Activated CD4-positive, alpha-beta T cell treated with anti-CD3 and anti-CD28 coated beads, Interleukin-2, Interleukin-4, amounts not matched to agents 100 ng/mL and 50 ng/mL, durations not matched to agents 16 hours and 8 hours (primary cell): Measurements from ENCODE around the gene SPTBN1.

Experiments used
- DNase-seq: peaks from one replicate; pipeline ENCODE4 v3.0.0-alpha.2; 2020; ENCODE audit warnings: low spot score

The SPTBN1 gene

GRCh38 chr2:54591551-54591950 is 135.4 kb downstream of the SPTBN1 start:
- no peak for DNase-seq

- no peak for DNase-seq
Measured at GRCh38 chr2:54593249-54593648, 137.1 kb downstream of the SPTBN1 start.

- DNase-seq: no peak
Measured at GRCh38 chr2:54594048-54594447, 137.9 kb downstream of the SPTBN1 start.

GRCh38 chr2:54595161-54595803 is 139.2 kb downstream of the SPTBN1 start:
- no peak for DNase-seq

DNA sequence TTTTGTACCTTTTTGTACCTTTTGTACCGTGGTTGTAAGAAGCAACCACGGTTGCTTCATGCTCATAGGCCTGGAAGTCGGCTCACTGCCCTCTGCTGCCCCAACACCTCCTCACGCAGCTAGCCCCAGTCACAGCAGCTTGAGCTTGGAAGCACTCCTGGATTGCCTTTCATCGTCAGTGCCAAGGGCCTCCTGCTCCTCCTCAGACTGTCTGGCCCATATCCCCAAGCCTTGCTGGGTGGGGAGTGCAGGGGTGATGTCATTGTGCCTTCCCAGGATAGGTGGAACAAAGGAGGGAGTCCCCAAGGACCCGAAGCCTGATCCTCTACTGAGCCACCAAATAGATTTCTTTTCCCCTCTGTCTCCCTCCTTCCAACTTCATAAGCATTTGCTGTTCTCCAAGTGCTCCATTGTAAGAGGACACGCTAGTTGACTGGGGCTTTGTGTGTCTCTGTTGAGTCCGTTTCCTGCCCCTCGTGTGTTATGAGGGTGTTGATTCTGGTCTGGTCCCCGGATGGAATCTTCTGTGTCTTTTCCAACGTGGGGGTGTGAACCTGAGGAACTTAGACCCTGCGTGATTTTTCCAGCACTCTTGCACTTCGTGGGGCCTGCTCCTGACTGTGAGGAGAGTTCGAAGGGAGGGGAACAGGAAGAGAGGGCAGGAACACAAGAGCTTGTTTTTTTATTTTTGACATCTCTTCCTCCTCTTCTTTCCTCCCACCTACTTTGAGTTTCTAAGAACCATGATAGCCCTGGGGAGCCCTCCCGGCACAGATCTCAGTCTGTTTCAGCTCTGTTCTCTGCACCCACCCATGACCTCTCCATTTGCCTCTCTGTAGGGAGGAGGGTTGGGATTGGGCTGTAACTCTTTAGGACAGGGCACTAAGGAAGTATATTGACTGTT is 140.1 kb downstream of the SPTBN1 start:
- DNase-seq: no peak

DNA sequence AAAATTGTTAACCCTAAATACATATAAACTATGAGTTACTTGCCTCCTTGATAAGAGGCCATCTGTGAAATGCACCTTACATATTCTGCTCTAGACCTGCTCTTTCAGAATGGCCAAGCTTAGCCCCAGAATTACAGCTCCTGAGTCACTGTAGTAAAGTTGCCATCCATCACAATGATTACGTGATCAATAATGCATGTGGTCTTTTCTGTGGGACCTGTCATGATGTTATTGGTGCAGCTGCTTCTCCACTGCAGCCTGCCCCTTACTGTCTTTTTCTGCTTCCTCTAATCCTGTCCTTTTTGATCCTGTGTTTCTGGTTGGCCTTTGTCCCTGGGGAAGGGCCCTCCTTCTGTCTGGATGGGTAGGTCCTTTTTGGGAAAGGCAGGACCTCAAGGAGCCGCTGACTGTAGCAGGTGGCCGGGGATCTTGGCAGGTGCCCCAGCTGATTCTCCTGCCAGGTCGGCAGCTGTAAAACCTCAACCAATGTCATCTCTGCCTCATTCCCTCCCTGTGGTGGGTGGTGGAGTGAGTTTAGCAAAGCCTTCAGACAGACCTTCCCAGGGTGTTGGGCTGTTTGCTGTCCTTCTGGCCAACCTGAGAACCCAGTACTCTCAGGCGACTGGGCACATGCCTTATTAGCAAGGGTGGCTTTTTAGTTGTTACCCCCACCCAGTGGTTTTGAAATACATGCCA is 141.2 kb downstream of the SPTBN1 start:
- no peak for DNase-seq

GRCh38 chr2:54598347-54599325 is 142.5 kb downstream of the SPTBN1 start:
- no peak for DNase-seq

DNA sequence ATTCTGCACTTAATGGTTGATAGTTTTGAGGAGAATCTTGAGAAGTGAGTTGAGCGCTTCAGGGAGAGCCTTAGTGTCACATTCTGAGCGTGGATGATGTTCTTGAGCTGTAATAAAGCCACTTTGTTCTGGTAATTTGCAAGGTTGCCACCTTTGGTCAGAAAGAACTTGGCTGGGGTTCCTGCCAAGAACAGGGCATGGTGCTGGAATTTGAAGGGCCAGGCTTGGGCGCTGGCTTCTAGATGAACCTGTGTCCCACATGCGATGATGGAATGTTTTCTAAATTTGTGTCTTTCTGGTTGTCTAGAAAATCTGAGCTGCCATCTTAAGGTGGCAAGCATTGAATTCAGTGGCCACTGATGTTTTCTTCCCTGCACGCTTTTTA is 143.2 kb downstream of the SPTBN1 start:
- DNase-seq: no peak

DNA sequence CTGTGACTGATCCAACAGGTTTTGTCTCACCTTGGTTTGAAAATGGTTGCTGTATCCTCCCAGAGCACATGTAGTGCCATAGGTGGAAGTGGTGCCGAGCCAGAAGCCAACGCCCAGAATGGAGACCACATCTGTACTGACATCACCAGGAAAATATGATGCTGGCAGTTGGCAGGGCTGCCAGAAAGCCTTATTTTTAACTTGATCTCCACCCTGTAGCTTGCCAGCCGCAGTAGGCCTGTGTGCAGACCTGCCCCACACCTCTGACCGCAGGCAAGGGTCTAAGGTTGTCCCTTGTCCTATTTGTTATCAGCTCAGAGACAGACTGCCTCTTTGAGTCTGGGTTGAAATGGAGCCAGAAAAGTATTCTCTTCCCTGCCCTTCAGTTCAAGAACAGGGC is 143.8 kb downstream of the SPTBN1 start:
- DNase-seq: no peak

- DNase-seq: no peak
Measured at GRCh38 chr2:54601339-54601738, 145.2 kb downstream of the SPTBN1 start.

DNA sequence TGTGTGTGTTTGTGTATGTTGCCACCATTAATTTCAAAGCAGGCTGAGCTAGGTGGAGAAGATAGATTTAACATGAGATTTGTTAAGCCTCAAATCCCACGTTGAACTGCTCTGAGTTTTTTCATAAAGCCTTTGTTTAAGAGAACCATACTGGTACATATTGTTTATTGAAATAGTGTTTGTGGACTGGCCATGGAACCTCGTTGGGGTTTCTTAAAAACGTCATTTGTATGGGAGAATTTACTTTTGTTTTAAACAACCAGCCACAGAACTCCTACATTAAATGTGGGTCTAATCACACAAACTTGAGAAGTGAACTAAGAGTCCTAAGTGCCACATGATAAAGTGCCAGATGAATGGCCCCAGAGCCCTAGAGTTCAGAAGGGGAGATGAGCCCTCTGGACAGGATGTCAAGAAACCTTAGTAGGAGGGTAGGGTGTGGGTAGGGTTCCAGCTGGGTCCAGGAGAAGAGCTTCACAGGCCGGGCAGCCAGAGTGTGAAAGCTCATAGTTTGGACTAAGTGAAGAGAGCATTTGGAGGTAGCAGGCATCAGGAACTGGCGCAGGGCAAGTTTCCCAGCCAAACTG is 146.7 kb downstream of the SPTBN1 start:
- DNase-seq: no peak

- DNase-seq: no peak
Measured at GRCh38 chr2:54603357-54603756, 147.2 kb downstream of the SPTBN1 start.

DNA sequence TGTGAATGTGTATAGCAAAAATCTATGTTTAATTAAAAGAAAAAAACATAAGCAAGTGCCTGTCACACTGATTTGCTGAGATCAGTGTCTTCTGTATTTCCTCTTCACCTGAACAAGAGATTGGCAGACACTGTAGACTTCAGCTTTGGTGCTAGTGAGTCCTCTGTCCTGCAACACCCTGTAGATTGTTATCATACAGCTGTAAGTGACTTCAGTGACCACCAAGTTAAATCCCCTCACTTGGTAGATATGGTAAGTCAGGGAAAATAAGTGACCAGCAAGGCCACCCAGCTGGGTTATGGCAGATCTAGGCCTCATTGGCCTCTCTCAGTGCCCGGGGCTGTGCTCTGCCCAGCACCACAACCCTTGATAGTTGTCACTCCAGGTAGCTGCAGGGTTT is 147.7 kb downstream of the SPTBN1 start:
- DNase-seq: no peak

DNA sequence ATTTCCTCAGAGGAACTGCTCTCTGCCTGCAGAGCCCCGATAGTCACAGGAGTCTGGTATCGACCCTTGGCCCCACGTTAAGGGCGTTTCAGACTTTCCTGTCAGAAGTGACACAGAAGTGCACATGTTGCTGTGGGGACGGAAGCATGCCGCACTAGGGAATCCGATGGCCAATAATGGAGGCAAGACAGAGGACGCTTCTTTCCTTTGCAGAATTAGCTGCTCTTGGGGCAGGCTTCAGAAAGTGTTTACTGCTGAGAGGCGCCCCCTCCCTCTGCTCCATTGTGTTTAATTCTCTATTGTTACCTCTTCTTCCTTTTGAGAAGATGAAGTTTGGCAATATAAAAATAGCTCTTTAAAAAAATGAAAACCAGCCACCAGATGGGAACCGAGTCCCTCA is 148.7 kb downstream of the SPTBN1 start:
- no peak for DNase-seq

DNA sequence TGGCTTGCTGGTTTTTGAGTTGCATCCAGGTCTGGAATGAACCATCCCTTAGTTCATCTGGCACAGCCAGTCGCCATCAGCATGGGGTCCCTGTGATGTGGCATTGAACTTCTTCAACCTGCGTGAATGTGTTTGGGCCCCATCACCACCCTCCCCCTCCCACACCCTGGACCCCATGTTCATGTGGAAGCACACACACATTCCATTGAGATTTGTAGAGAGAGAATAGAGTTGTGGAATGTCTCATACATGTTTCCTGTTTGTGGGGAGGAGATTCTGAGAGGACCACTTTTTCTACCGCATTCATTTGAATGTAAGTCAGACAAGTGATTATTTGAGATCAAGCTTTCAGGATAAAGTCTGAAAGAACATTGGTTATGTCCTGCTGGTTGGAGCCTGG is 149.7 kb downstream of the SPTBN1 start:
- DNase-seq: no peak

DNA sequence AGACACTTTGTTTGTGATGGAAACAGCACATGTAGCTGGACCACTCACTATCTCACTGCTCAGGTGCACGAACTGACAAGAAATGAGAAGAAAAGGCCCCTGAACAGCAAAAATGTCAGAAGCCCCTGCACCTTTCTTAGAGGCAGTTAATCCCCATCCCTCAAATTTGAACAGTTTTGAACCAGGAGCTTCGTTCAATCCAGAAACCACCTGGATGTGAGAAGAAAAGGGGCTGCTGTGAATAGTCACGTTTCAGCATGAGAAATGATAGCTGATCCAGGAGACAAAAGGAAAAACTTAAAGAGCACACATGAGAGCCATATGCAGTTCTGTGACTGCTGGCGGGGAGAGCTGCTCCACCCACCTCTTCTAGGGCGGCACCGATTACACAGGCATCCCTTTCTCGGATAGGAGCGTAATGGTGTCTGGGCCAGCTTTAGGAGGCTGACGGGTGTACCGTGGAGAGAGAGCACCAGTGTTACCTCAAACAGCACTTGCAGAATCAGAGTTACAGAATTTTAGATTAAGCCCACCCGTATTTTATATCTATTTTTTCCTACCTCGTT is 150.3 kb downstream of the SPTBN1 start:
- no peak for DNase-seq

DNA sequence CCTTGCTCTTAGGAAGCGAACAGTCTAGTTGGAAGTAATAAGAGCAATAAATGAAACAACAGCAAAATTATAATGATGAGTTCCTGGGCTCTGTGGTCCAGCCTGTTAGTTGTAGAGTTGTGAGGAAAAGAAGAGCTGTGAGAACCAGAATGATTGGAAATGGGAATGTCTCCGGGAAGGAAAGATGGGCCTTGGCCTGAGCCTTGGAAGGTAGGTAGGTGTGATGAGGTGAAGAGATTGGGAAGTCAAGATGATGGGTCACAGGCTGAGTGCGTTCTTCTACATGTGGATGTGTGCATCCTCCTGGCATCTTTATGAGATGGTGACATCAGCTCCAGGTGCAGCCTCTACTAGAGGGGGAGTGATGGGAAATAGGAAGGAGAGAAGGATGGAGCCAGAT is 152.1 kb downstream of the SPTBN1 start:
- DNase-seq: no peak

GRCh38 chr2:54609241-54609640 is 153.1 kb downstream of the SPTBN1 start:
- DNase-seq: no peak

GRCh38 chr2:54609647-54610046 is 153.5 kb downstream of the SPTBN1 start:
- DNase-seq: no peak

- DNase-seq: no peak
Measured at GRCh38 chr2:54610700-54611099, 154.6 kb downstream of the SPTBN1 start.
